Left cardiac atrium (tissue), 4 donors: ENCODE data around the gene RYR2. TPM values are rescaled to one million over a fixed set of nuclear protein-coding genes. Genes with fewer than 3 reads are reported as not detected.

ENCODE experiments used
- ATAC-seq, 2 donors: fragments of 200-7000 bp; cut with Tn5 transposase; one replicate each; pipeline ENCODE4 v1.9.1; 2020; ENCODE audit warnings: mild to moderate bottlenecking in 2 of 2, moderate library complexity in 2 of 2
- DNase-seq: peaks from one replicate; pipeline ENCODE4 v3.0.0-alpha.2; 2020
- intact Hi-C, 2 donors: fragments of 100-400 bp; cut with DNase I; formaldehyde crosslinking; loops; one replicate each; pipeline versions ENCODE4 v1.14.1 to v1.15.1; 2022 to 2023
- total RNA-seq, 2 donors: library from RNA; stranded (reverse); fragmentation: NEBNext Ultra II Directional; extraction: Animal tissue kit (Norgen Biotek cat#: 25700); gene quantifications; one replicate each; pipeline ENCODE4 v1.2.1, GENCODE V29; 2021
- donor health status: DM: no; HTN: yes; CAD: no.
- donor health status: DM: no; HTN: yes; CAD: no; lungs with severe emphysema.
- donor health status: DM: yes; HTN: yes; CAD: no.
- donor health status: Dilated cardiomyopathy.

The RYR2 gene
- total RNA-seq, 2 donors from 2014 or later = 433 to 446 TPM

DNA sequence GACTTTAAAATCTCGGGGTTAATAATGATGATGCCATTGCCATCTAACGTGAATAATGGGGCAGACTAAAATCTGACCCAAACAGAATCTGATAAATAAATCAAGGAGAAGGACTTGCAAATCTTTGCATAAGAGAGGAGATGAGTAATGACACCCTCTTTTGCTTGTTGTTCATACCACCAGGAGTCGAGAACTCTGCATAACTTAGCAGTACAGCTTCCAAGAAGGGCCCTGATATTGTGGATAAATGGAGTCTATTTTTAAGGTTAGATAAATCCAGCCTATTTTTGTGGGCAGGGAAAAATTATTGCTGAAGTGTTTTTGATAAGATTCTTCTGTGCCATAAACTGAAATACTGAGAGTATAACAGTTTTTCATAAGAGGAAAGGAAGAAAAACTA lies 17.3 kb downstream of the RYR2 start:
- intact Hi-C loops = no loop called here
- DNase-seq (no peak), ATAC-seq (peak; percentile 52 to 73)

DNA sequence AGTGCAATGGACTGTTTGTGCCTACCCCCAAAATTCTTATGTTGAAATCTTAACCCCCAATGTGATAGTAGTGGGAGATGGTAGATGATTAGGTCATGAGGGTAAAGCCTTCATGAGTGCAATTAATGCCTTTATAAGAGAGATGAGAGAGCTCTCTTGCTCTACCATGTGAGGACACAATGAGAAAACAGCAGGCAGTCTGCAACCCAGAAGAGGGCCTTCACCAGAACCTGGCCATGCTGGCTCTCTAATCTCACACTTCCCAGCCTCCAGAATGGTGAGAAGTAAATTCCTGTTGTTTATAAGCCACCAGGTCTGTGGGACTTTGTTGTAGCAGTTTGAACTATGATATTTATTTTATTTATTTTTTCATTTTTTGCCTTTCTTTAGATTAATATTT lies 21.0 kb downstream of the RYR2 start:
- ATAC-seq (no peak), DNase-seq (no peak)
- intact Hi-C loops = no loop called here

DNA sequence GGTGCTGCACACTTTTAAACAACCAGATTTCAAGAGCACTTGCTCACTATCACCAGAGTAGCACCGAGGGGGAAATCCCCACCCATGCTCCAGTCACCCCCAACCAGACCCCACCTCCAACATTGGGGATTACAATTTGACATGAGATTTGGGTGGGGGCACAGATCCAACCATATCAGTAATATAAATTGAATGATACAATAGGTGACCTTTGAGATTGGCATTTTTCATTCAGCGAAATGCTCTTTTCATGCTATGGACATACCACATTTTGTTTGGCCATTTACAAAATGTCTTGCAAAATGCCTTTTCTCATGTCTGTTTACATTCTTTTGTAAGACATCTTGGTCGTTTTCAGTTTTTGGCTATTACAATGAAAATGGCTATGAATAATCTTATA lies 23.9 kb downstream of the RYR2 start:
- intact Hi-C loops = no loop called here
- DNase-seq (no peak), ATAC-seq (peak in 1 of 2 donors; percentile 14)

DNA sequence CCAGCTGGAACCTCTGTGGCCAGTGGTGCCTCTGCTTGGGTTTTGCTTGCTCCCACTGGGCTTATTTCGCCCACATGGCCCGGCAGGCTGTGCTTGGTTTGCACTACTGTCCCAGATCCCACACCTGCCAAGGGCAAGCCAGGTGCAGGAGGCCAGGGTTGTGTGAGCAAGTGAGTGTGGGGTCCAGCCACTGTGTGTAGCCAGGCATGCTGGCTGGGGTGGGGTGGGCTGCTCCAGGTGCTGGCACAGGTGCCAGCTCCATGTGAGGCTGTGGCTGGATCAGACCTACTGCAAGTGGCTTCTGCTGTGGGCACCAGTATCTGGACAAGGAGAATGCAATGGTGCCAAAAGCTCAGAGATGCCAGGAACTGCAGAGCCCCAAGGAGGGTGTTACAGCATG lies 28.5 kb downstream of the RYR2 start:
- intact Hi-C loops = no loop called here
- DNase-seq (no peak), ATAC-seq (peak in 1 of 2 donors; percentile 20)

DNA sequence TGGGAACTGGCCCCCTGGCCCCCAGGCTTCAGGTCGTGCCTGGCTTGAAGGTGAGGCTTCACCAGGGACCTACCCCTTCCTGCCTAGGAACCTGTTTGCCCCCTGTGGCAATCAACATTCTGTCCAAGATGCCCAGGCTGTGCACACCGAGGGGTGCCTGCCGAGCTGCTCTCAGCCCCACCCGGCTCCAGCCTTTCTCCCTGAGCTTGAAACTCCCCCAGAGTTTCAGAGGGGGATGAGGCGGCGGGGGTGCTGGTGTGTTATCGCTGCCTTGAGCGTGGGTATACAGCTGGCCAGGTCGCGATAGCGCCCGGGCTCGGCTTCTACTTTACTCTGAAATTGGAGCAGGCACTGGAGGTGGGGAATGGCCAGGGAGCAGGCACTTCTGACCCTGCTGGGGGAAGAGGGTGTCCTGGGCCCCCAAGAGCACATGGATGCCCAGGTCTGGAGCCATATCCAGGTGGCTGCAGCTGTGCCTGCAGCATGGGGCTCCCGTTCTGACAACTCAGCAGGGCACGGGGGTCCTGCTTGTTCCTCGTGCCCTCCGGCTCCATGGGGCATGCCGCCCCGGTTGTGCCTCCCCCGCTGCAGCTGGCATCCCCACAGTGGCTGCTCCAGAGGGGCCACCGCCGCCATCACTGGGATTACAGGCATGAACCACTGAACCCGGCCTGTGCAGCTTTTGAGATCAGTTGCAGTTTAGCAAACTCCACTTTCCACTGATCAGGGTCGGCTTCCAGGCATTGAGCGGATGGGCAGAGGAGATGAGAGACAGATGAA lies 29.8 kb downstream of the RYR2 start:
- no peak for DNase-seq
- intact Hi-C loops = no loop called here
- peak; percentile 17 to 27 for ATAC-seq

DNA sequence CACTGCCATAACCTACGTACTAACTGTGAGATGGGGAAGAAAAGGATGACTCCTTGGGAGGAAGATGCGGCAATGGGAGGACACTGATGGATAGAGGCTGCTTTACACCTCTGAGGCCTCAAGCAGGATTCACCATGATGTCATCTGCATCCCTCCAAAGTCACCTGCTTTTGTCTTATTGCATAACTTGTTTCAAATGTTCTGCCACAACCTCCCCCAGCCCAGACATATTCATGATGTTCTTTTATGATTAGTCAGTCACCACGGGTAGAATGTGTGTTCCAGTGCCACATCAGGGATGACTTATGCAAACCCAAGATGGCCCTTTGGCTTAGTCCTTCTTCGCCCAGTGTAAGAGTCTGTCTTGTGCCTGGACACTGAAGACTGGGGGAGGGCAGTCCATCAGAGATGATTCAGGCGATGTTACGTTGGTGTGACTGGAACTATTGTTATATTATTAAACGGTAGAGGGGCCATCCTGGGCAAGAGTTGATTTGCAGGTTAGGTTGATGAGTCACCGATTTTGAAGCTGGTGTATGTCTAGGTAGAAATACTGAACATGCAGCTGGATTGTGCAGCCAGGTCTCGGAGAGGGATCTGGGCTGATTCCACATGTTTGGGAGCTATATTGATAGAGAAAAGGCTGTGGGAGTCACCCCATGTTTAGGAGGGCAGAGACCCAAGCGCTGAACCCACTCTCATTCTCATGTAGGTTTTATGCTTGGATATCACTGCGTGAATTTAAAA lies 32.6 kb downstream of the RYR2 start:
- intact Hi-C loops = no loop called here
- ATAC-seq (peak in 1 of 2 donors; percentile 58), DNase-seq (no peak)

DNA sequence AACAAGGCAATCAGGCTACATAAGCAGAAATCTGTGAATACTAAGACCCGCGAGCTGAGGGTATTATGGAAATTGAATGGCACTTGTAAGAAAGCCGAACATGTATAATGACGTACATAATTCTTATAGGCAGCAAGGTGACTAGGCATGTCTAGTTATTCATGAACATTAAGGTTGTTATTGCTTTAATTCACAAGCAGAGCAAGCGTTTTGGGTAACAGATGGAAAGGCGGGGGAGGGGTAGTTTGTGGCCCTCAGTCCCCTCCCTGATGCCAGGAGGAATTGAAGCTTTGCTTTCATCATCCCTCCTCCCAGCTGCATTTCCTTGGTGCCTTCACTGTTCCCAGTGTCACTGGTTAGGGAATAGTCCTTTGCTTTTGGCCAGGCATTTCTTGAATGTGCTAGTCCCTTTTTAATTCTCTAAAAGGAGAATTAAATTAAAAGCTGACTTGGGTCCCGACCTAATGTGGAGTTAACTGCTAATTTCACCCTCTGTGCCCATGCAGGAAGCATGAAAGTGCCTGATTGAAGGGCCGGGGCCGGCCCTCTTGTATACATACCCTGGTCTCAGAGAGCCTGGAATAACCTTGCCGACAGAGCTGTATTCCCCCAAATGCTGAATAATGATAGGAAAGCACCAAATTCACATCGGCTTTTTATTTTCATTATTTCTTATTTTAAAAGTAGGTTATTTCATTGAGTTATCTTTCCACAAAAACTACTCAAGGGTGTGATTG lies 42.5 kb downstream of the RYR2 start:
- ATAC-seq (peak in 1 of 2 donors; percentile 25), DNase-seq (no peak)
- intact Hi-C loops = no loop called here

DNA sequence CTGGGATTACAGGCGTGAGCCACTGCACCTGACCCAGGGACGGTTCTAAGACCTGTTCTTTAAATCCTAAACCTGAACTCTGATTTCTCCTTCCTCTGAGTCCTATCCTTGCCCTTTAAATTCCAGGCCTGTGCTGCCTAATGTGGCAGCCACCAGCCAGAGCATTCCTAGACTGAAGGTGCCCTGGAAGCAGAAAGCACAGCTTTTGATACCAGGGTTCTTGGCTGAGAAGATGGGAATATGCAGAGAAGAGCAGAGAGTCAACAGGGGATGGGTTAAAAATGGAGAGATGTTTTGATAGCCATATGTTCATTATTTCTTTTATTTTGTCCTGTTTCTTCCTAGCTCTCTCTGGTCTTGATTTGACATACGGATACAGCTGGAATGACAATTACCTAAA lies 49.7 kb downstream of the RYR2 start:
- intact Hi-C loops = no loop called here
- DNase-seq (no peak), ATAC-seq (no peak)

DNA sequence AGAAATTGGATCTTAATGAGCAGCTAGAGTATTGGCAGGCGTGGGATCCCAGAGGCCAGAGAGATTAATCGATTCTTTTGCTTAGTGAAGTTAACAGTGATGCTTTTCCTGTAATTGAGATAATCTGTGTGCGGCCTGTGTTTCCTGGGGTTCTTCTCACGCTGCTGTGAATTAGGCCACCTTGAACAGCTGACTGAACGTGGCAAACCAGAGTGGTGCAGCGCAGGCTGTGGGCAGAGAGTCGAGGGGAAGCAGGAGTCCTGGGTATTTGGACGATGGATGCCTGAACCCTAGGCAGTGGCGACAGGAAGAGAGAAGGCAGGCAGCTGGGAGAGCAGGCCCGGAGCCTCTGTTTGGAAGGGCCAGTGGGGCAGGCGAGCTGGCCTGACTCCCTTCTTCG lies 51.7 kb downstream of the RYR2 start:
- DNase-seq (no peak), ATAC-seq (no peak)
- intact Hi-C loops = no loop called here

DNA sequence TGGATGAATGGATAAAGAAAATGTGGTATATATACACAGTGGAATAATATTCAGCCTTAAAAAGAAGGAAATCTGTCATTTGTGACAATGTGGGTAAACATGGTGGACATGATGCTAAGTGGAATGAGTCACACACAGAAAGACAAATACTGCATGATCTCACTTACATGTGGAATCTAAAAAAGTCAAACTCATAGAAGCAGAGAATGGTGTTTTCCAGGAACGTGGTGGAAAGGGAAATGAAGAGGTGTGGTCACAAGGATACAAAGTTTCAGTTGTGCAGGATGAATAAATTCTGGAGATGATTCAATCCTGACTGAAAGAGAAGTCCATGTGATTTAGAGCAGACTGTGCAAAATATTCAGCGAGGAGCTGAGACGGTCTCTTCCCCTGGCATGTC lies 56.6 kb downstream of the RYR2 start:
- intact Hi-C loops = no loop called here
- DNase-seq (no peak), ATAC-seq (no peak)

DNA sequence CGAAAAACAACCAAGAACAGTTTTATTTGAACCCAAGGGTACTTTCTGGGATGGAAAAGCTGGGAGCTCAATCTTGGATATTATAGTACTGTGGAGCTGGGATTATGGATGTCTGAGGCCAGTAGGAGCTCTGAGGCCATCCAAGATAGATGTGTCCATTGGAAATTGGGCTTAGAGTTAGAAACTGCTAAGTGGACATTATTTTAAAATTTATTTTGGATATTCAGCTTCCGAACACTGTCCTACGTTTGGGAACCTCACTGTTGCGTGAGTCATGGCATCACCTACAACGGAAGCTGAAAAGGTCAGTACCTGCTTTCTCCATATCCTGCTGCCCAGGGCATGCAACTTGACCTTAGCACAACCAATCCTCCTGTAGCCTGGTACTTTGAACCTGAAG lies 61.0 kb downstream of the RYR2 start:
- ATAC-seq (no peak), DNase-seq (no peak)
- intact Hi-C loops = no loop called here

DNA sequence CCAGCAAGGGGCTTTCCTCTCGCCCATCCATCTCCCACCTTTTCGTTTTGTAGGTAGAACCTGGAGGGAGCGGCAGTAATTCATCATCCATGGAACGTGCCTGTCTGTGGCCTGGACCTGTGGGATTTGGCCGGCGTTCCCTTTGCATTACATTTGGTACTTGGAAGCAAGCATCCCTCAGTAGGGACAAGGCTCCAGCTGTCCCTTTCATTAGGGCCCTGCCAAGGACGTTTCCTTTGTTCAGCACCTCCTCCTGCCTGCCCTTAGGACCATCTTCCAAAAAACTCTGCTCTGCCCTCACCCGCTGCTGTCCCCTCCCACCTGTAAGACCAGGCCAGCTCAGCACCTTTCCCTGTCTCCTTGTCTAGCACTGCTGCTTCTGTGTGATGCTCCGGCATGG lies 62.1 kb downstream of the RYR2 start:
- ATAC-seq (no peak), DNase-seq (no peak)
- intact Hi-C loops = no loop called here

DNA sequence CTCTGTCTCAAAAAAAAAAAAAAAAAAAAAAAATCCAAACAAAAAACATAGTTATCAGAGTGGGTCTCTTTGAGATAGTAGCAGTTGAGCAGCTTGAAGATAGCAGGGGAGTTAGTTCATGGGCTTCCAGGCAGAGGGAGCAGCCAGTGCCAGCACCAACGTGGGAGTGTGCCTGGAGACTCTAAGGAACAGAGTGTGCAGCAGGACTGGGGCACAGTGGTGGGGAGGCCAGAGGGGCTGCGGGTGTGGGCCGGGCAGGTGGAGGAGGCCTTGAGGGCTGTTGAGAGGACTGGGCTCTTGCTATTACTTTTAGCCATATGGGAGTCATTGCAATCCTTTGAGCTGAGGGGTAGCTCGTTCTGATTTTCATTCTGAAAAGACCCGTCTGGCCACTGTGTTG lies 63.8 kb downstream of the RYR2 start:
- DNase-seq = peak; percentile 33
- peak in 1 of 2 donors; percentile 48 for ATAC-seq
- intact Hi-C loops = no loop called here

DNA sequence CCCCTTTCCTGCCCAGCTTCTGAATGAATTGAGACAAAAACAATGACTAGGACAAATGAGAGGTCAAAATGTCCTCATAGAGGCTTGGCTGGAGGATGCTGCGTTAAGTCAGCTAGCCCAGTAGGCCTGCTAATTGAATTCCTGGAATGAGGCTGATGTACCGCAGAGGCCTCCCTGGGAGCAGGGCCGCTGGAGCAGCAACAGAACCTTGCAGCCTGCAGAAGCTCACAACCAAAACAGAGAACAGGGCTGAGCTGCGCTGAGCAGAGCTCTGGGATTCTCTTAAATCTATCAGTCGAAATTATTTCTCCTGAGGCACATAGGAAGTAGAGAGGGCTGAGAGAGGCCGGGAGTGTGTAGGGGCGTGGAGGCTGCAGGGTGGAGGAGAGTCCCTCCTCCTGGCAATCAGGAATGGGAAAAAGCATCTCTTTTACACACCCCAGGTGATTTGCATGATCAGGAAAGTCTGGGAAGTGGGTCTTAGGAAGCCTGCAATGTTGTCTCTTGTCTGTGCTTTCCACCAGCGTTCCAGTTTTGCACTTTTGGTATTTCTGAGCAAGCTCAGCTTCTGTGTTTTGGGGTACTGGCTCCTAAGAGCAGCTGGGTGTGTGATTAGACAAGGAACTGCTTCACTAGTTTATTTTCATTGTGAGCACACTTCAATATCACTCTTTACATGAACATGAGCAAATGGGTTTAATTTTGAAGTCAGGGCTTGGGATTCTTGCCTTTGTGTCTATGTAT lies 66.5 kb downstream of the RYR2 start:
- DNase-seq (no peak), ATAC-seq (peak in 1 of 2 donors; percentile 7)
- intact Hi-C loops = no loop called here

DNA sequence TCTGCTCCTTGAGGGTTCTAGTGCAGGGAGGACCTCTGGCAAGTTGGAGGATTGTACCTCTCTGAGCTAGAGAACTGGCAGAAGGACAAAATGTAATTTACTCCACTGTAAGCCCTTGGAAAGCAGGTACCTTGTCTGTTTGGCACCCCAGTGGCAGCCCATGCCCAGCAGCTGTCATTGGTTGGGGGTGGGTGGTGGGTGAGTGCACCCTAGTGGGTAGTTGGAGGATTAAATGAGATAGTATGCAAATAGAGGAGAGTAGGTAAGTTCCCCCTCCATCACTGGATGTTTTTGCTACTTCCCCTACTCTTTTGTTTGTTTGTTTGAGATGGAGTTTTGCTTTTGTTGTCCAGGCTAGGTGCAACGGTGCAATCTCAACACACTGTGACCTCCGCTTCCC lies 69.8 kb downstream of the RYR2 start:
- ATAC-seq (peak in 1 of 2 donors; percentile 13), DNase-seq (no peak)
- intact Hi-C loops = no loop called here

DNA sequence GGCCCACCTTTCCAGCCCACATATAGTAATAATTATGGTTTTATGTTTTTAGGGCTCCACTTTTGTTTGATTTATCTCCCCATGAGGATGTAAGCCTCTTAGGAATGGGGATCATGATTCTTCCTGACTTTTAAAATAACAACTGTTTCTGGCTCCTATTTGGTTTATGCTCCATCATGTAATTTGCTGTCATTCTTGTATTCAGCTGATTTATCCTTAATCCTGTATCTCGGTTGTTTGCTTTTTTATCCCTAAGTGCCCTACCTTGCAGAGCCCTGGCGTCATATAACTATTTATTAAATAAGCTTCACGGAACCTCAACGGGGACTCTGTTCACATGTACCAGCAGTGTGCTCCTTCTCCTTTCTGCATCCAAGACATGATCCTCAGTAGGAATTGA lies 70.7 kb downstream of the RYR2 start:
- no peak for DNase-seq
- ATAC-seq = no peak
- intact Hi-C loops = no loop called here

DNA sequence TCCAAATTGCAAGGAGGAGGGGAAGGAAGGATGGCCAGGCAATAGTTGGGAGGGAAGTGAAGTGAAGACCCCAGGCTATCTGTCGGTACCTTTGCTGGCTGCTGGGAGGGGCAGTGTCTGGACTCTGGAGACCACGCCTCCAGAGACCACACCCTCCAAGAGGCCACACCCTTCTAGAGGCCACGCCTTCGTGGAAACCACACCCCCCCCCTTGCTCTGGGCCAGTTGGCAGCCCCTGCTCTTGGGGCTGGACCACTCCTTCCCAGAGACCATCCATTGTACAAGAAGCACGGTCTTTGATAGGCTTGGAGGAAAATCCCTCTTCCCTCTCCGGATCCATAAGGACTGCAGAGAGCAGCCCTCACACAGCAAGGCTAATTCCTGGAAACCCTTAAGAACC lies 73.1 kb downstream of the RYR2 start:
- intact Hi-C loops = no loop called here
- ATAC-seq (peak; percentile 43 to 60), DNase-seq (no peak)

DNA sequence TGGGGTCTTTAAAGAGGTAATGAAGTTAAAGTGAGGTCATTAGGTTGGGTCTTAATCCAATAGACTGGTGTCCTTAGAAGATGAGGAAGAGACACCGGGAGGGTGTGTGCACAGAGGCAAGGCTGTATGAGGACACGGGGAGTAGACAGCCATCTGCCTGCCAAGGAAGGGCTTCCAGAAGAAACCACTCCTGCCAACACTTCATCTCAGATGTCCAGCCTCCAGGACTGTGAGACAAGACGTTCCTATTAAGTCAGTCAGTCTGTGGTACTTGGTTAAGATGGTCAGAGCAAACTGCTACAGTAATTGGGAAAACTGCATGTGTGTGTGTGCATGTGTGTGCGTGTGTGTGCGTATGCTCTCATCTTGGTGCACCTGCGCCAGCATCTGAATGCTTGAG lies 77.1 kb downstream of the RYR2 start:
- DNase-seq (no peak), ATAC-seq (peak in 1 of 2 donors; percentile 19)
- intact Hi-C loops = no loop called here

DNA sequence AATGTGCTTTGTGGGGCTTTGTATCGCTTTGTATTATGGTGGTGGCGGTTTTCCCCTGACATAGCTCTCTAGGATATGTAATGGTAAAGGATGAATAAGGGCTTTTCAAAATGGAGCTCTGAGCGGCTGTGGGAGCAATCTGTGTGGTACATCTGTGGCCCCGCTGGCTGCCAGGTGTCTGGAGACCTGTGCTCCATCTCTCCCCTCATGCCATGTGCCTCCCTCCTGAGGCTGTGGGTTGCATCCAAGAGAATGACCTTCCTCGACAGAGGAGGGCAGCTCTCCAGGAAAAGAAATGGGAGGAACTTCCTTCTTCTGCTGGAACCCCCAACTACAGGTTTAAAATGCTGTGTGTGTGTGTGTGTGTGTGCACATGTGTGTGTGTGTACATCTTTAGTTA lies 78.7 kb downstream of the RYR2 start:
- no peak for ATAC-seq
- intact Hi-C loops = no loop called here
- no peak for DNase-seq
